Tibial nerve (tissue), 3 donors: ENCODE data around the gene CIDEA.

ENCODE experiments used
- POLR2A ChIP-seq, 2 donors: fragments of 450-650 bp; IDR thresholded peaks; one replicate each; pipeline ENCODE4 v1.6.1; 2017; ENCODE audit warnings: antibody characterized with exemption in 2 of 2, mild to moderate bottlenecking in 2 of 2, moderate library complexity in 2 of 2
- TF ChIP-seq, protein P1 (sequence below), 5 experiments: fragments of 200-600 bp in 3 of 5; fragments of 450-650 bp in 2 of 5; sonication (generic) in 3 of 5; IDR thresholded peaks; one replicate each; pipeline ENCODE4 v1.5.1; 2016 to 2019; ENCODE audit warnings: antibody characterized with exemption in 5 of 5, mild to moderate bottlenecking in 3 of 5, moderate library complexity in 2 of 5

GRCh38 chr18:12231986-12232385, 22.2 kb upstream of the CIDEA start:
- TF ChIP-seq, protein P1, sequence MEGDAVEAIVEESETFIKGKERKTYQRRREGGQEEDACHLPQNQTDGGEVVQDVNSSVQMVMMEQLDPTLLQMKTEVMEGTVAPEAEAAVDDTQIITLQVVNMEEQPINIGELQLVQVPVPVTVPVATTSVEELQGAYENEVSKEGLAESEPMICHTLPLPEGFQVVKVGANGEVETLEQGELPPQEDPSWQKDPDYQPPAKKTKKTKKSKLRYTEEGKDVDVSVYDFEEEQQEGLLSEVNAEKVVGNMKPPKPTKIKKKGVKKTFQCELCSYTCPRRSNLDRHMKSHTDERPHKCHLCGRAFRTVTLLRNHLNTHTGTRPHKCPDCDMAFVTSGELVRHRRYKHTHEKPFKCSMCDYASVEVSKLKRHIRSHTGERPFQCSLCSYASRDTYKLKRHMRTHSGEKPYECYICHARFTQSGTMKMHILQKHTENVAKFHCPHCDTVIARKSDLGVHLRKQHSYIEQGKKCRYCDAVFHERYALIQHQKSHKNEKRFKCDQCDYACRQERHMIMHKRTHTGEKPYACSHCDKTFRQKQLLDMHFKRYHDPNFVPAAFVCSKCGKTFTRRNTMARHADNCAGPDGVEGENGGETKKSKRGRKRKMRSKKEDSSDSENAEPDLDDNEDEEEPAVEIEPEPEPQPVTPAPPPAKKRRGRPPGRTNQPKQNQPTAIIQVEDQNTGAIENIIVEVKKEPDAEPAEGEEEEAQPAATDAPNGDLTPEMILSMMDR (IDR thresholded peaks at IDR 0.05): no peak
- TF ChIP-seq POLR2A (IDR thresholded peaks at IDR 0.05): no peak
